ENCODE results near the gene EIF3I. TPM values are rescaled to one million over a fixed set of nuclear protein-coding genes. Genes with fewer than 3 reads are reported as not detected.
A peak's percentile ranks its signal among the peaks of the same experiment; 100 is the strongest.

EIF3I gene
- total and polyA plus RNA-seq, 2 of the 8 experiments (the other 6 are each of a cell fraction or from before 2014, with no cell fraction given), result 247 to 346 TPM

DNA sequence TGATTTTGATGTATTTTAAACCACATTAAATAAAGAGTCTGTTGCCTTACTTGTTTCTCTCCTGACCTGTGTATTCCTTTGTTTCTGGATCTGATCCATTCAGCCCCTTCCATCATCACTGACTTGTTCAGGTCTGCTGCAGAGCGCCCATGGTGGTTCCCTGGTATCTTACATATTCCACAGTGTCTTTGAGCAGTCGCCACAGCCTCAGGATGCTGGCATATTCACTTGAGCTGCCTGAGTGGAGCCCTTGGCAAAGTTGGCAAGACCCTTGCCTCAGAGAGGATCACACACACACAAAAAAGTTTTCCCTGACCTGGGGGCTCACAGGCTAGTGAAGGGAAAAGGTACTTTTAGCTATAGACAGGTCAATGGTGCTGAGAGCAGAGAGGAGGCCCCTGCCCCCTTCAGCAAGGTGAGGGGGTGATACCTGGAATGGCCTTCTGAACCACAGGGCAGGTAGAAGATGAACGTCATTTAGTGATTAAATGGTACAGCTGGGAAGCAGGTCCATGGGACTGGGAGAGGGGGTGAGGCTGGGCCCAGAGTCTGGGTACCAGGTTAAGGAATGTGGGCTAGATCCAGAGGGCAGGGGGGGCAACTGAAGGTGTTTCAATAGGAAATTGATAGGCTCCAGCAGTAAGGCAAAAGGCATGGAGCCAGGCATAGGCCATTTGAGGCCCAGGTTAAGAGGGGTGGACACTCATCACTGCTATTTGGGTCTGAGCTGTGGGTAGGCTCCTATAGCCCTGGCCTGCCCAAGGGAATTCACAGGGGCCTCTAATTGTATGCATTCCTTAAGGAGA is 23.8 kb upstream of the EIF3I start:
- Histone ChIP-seq H3K27ac (ENCODE audit: low read depth, low read length) (no peak overlapping the region), H3K36me3 (ENCODE audit: control insufficient read depth in 2 of 4, insufficient read depth in 4 of 4, low read length in 3 of 4) (peaks cover 22 to 43% (median 33%) of the 10 kb centered on the region in 4 experiments; a peak in 7 of 8 replicates), H2AK5ac (ENCODE audit: low read depth, low read length) (no peak overlapping the region), H3K4me2 (ENCODE audit: insufficient read depth in 1 of 2, low read depth in 2 of 2, low read length in 2 of 2) (peak overlapping the region; percentile 5 to 92; a peak in 2 of 4 replicates), H4K5ac (ENCODE audit: insufficient read length, low read depth, low read length) (no peak overlapping the region), H3K27me3 (replicated peaks in 1 of 4; ENCODE audit: control insufficient read depth in 3 of 4, extremely low read depth in 1 of 4, insufficient read depth in 3 of 4, low read length in 3 of 4) (no peaks in the 10 kb centered on the region; a peak in 1 of 7 replicates), H4K20me1 (replicated peaks in 1 of 2; ENCODE audit: control insufficient read depth in 1 of 2, insufficient read depth in 2 of 2, low read length in 2 of 2) (peaks cover 6 to 8% of the 10 kb centered on the region in 2 experiments), H3K4me3 (ENCODE audit: extremely low read depth in 1 of 4, insufficient read depth in 2 of 4, low read depth in 3 of 4, low read length in 4 of 4) (no peak overlapping the region), H2BK20ac (ENCODE audit: low read length) (no peak overlapping the region), H2BK120ac (replicated peaks; ENCODE audit: low read depth, low read length) (no peak overlapping the region), H2BK12ac (ENCODE audit: low read depth, low read length) (no peak overlapping the region), H3K4ac (replicated peaks; ENCODE audit: insufficient read length, low read depth, low read length) (no peak overlapping the region), H2AFZ (ENCODE audit: low read length) (no peak overlapping the region), H3K9ac (replicated peaks in 1 of 4; ENCODE audit: extremely low read depth in 1 of 4, low read depth in 3 of 4, low read length in 3 of 4) (no peak overlapping the region), H3K79me1 (ENCODE audit: low read depth, low read length) (0 out of 2 replicates have a peak, but pooled peaks cover 3% of the 10 kb centered on the region), H3K23ac (ENCODE audit: insufficient read length) (no peak overlapping the region), H3K23me2 (ENCODE audit: low read depth, low read length) (peaks cover 9% of the 10 kb centered on the region; the same call in 1 of the 2 replicates), H4K8ac (ENCODE audit: extremely low read depth, insufficient read depth, low read length) (no peak overlapping the region), H4K91ac (replicated peaks; ENCODE audit: insufficient read length, low read length) (no peak overlapping the region), H2BK15ac (ENCODE audit: low read length) (no peak overlapping the region), H3K79me2 (ENCODE audit: control insufficient read depth in 1 of 2, insufficient read depth in 2 of 2, low read length in 2 of 2) (no peaks in the 10 kb centered on the region), H2BK5ac (ENCODE audit: low read depth, low read length) (0 out of 2 replicates have a peak overlapping the region, but pooled peaks have one; percentile 2), H3K4me1 (replicated peaks in 1 of 4; ENCODE audit: control insufficient read depth in 3 of 4, insufficient read depth in 4 of 4, low read length in 3 of 4) (peaks cover 13 to 28% (median 18%) of the 10 kb centered on the region in 4 experiments), H3K56ac (replicated peaks; ENCODE audit: insufficient read length, low read depth, low read length) (no peak overlapping the region), H3K14ac (ENCODE audit: insufficient read length) (no peak overlapping the region), H3K18ac (ENCODE audit: extremely low read depth, low read length) (no peak overlapping the region), H3K9me3 (ENCODE audit: insufficient read depth in 2 of 2, low read depth in 1 of 2, low read length in 1 of 2) (no peaks in the 10 kb centered on the region)
- ChIA-PET CTCF (ENCODE audit: partially characterized antibody) (interaction anchor here (0.9 to 4.2 kb wide), 5 partner anchors 15 to 50 kb away, joined by 3 to 25 read pairs (median 8); no protein-coding TSS in a partner anchor), POLR2A (ENCODE audit: partially characterized antibody) (interaction anchor here (0.7 to 21.3 kb wide), 20 partner anchors 10 to 164 kb away, joined by 3 to 332 read pairs (median 4); partner anchors contain the start of genes DCDC2B, FAM229A, IQCC and KPNA6)
- TF ChIP-seq POLR2A (IDR thresholded peaks at IDR 0.05; ENCODE audit: control extremely low read depth in 1 of 2, low read depth in 2 of 2, low read length in 2 of 2) (peak in 1 of 2 experiments; percentile 33; a peak in 1 of 3 replicates), RAD21 (IDR thresholded peaks at IDR 0.05 in 1 of 2, conservative IDR thresholded peaks at IDR 0.05 in 1 of 2; ENCODE audit: low read depth in 2 of 2, low read length in 2 of 2) (no peak)
- TF ChIP-seq, protein P1, sequence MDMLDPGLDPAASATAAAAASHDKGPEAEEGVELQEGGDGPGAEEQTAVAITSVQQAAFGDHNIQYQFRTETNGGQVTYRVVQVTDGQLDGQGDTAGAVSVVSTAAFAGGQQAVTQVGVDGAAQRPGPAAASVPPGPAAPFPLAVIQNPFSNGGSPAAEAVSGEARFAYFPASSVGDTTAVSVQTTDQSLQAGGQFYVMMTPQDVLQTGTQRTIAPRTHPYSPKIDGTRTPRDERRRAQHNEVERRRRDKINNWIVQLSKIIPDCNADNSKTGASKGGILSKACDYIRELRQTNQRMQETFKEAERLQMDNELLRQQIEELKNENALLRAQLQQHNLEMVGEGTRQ (IDR thresholded peaks at IDR 0.05; ENCODE audit: low read length), result no peak
- 89% methylated on average over 3 of the region's 3 CpGs; no CpG with 5 or more reads in 1 of the 2 experiments for WGBS, 2 experiments (ENCODE audit: extremely low coverage in 1 of 2, insufficient coverage in 1 of 2, insufficient read length in 1 of 2, insufficient replicate concordance in 2 of 2, low coverage in 1 of 2, low lambda C conversion rate in 2 of 2, missing lambda C conversion rate in 1 of 2)
- FAIRE-seq (no peak), DNase-seq (ENCODE audit: low read depth in 1 of 2, low spot score in 2 of 2) (no peak)
